Daoy (cell line): ENCODE measurements around the gene MRGPRG. TPM values are rescaled to one million over a fixed set of nuclear protein-coding genes. Genes with fewer than 3 reads are reported as not detected.
"Not testable (repeated sequence)": the region's sequence is repeated elsewhere in the genome, so short reads cannot be mapped to it uniquely, and the experiment has no call there.

Experiments used
- DNase-seq: peaks from one replicate; pipeline ENCODE4 v3.0.0-alpha.2; 2015; ENCODE audit warnings: low read depth
- total RNA-seq: library from RNA; depleted of rRNA; stranded (reverse); fragments of >200 nt; shearing (Covaris generic); gene quantifications from 2 replicates; pipeline ENCODE4 v1.2.3, GENCODE V29; 2014; rRNA removed

MRGPRG gene, protein sequence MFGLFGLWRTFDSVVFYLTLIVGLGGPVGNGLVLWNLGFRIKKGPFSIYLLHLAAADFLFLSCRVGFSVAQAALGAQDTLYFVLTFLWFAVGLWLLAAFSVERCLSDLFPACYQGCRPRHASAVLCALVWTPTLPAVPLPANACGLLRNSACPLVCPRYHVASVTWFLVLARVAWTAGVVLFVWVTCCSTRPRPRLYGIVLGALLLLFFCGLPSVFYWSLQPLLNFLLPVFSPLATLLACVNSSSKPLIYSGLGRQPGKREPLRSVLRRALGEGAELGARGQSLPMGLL
- total RNA-seq: not detected in 2 replicates

DNA sequence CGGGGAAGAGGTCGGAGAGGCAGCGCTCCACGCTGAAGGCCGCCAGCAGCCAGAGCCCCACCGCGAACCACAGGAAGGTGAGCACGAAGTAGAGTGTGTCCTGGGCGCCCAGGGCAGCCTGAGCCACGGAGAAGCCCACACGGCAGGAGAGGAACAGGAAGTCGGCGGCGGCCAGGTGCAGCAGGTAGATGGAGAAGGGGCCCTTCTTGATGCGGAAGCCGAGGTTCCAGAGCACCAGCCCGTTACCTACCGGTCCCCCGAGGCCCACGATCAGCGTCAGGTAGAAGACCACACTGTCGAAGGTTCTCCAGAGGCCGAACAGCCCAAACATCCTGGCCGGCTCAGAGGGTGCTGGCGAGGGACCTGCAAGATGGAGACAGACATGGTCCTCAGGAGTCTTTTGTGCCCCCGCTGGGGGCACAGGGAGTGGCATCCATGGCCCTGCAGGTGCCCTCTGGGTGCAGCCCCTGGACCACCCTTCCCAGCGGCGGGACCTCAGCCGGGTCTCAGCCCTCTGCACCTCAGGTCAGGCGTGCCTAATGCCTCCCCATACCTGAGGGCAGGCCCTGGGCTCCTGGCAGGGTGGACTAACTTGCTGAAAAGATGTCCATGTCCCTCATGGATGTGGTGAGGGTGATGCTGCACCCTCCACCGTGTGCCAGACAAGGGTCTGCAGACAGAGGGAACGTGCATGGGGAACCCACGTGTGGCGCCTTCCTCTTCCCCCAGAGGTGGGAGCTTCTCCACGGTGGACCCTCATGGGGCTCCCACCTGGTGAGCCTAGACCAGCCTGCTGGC is at the start of gene MRGPRG:
TSS of gene MRGPRG (minus strand) at position 331 of the 798 bp plus-strand sequence. CDS start at position 331, 0 bp downstream.
- DNase-seq: peak; percentile 1

DNA sequence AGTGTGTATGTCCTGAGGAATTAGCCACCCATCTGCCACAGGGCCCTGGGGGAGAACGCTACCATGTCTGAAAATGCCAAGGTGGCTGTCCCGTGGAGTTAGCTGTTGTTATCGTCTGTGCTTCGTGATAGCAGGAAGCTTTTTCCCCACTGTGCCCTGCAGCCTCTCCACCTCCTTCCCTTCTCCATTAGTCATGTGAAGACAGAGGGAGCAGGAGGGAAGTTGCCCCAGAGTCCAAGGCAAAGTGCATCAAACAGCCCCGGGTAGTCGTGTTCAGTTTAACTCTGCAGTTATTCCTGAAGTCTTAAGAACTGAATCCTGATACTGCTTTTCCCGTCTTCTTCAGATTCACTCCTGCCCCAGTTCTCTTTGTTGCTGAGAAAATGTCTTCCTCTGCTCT is 43.9 kb upstream of the MRGPRG start:
- not testable (repeated sequence) for DNase-seq

DNA sequence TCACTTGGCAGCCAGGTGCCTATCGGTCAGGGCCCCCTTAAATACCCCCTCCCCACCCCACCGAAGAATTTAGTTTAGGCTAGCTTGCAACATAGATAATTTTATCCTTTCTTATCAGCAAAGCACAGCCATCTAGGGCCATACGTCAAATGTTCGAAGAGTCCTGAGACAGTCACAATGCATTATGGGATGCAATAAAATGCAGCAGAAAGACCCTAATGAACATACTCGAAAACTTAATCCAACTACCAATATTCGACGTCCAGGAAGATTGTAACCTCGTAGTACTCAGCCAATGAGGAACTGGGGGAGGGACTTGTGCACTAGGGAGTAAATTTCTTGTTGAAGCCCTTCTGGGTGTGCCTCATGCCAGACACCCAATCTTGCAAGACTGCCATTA is 43.2 kb upstream of the MRGPRG start:
- DNase-seq: not testable (repeated sequence)

DNA sequence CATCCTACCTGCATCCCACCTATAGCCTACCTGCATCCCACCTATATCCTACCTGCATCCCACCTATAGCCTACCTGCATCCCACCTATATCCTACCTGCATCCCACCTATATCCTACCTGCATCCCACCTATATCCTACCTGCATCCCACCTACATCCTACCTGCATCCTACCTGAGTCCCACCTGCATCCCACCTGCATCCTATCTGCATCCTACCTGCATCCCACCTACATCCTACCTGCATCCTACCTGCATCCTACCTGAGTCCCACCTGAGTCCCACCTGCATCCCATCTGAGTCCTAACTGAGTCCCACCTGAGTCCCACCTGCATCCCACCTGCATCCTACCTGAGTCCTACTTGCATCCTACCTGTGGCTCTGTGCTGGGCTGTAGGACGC is 38.9 kb upstream of the MRGPRG start:
- not testable (repeated sequence) for DNase-seq

DNA sequence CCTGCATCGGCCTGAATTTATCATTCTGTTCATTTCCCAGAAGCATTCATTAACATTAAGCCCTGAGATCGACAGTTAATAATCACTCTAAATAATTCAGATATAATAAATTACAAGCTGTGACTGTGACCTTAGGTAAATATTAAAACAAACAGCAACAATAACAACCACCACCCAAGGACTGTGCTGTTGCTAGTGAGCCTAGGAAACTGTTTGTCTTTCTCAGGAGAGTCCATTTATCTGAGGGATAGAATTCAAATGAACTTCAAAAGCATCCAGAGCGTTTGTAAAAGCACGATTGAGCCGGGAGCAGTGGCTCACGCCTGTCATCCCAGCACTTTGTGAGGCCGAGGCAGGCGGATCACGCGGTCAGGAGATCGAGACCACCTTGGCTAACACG is 36.6 kb upstream of the MRGPRG start:
- DNase-seq: not testable (repeated sequence)

DNA sequence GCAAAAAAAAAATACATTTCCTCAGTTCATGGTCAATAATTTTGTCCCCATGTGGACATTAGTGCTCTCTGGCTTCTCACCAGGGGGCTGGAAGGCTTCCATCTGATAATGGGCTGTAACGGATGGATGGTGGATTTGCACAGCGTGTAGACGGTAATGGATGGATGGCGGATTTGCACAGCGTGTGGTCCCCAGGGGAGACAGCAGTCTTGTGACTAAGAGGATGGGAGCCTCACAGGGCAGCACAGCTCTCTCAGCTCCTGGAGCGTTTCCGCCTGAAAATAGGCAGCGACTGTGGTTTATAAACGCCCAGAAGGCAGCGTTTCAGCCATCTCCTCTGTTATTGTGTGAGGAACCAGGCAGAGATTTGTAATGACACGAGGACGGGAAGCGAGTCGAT is 36.2 kb upstream of the MRGPRG start:
- DNase-seq: not testable (repeated sequence)

DNA sequence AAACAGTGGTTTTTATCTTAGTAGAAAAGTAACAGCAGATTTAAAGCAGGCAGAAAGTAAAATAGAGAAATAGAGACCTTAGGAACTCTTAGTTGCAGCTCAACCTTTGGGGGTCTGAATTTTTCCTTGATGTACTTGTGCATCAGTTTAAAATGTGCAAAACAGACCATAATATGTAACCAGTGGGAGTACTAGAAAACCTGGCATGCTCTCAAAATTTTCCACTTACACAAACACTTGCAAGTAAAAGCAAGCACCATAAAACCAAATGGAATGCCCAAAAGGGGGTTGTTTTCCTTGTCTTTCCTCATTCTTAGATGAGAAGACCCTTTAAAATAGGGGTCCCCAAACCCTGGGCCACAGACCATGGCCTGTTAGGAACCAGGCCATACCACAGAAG is 26.5 kb upstream of the MRGPRG start:
- DNase-seq: no peak

DNA sequence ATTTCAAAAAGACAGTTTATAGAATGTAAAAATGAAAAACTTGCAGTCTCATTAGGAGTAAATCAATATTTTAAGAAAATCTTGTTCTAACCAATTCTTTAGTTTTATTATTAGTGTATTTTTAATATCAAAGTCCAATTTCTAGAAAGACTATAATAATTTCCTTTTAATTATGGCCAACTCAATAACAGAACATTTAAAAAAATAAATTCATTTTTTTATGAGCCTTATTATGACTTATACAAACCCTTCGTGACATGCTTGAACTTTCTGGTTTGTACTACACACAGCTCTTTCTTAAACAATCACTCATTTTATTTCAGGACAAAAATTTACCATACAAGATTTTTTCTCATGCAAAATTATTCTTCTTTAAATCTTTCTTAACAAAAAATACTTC is 25.3 kb upstream of the MRGPRG start:
- DNase-seq: no peak

DNA sequence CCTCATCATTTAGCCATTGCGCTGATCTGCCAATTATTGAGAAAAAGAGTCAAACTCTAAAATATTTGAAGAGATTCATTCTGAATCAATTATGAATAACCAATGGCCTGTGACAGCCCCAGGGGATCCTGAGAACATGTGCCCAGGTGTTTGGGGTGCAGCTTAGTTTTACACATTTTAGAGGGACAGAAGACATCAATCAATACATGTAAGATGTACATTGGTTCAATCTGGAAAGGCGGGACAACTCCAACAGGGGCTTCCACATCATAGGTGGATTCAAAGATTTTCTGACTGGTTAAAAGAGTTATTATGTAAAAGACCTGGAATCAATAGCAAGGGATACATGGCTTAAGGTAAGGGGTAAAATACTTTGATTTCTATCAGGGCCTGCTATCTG is 18.5 kb upstream of the MRGPRG start:
- no peak for DNase-seq

DNA sequence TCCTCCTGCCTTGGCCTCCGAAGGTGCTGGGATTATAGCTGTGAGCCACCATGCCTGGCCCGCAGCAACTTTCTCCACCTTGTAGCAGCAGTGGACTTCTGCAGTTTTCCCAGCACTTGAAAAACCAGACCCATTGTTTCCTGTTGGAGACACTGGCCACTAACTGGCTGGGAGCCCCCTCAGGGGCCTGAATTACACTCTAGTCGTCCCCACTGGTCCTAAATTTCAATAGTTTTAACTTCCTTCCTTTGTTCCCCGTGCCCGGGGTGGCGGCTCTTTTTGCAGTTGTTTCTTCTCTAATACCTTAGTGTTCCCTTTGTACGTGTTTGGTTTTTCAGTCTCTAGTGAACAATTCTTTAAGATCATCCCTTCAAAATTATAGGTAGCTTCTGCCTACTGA is 16.2 kb upstream of the MRGPRG start:
- DNase-seq: no peak

DNA sequence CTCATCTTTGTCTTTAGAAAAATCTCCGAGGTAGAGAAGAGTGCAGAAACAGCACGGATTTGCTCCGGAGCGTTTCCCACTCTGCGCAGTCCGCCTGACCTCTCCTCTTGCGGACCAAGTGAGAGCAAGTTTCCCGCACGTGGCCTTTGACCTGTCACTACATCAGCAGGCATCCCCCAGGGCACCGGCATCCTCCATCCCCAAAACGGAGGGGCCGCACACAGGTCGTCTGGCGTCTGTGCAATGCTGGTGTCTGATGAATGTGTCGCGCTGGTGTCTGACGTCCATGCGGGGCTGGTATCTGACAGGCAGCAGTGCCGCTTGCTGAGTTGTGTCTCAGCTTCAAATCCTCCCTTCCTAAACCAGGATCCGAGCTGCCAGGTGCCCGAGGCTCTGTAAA is 14.3 kb upstream of the MRGPRG start:
- no peak for DNase-seq

DNA sequence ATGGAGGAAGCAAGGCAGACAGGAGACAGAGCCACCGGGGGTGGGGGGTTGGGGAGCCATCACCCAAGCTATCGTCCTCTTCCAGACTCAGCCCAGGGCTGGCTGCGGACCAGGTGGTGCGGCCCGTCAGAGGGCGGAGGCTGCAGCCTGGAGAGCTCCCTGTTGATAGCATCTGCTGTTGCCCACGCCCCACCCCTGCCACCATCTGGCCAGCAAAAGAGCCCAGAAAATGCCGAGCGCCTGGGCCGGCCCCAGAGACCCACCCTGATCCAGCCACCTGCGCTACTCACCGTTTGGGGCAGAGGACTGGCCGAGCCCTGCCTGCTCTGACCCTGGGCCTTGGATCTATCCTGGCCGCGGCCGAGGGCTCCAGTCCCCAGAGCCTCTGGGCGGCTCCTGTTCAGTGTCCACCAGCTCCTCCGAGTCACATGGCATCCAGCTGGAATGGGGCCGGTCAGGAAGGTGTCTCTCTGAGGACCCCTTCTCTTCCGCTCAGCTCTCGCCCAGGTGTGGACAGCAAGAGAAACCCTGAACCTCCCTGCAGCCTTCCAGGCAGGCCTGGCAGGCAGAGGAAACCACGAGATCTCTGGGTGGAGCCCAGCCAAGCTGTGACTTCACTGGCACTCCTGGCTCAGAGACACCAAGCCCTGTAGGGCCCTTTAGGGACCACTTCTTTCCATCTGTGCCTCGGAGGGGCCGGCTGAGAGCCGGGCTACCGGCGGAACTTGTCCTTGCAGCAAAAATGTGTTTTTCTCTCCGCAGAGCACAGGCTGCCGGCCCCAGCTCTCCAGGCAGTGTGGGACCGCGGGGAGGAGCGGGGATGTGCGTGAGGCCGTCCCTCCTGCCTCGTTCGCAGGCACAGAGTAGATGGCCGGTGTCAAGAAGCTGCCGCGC is 13.5 kb upstream of the MRGPRG start, which contains the start of gene MRGPRE:
TSS of gene MRGPRE (minus strand) at position 567 of the 894 bp plus-strand sequence. CDS start 3,618 bp downstream, outside the sequence.
- no peak for DNase-seq

DNA sequence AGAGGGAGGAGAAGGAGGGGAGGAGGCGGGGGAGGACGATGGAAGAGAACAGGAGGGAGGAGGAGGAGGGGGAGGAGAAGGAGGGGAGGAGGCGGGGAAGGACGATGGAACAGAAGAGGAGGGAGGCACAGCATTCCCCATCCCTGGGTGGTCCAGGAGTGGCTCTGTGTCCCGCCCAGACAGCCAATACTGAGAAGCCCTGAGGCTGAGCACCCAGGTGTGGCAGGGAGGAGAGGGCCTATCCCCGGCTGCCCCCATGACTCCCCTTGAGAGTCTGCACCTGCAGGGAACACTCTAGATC is 12.9 kb upstream of the MRGPRG start:
- no peak for DNase-seq

DNA sequence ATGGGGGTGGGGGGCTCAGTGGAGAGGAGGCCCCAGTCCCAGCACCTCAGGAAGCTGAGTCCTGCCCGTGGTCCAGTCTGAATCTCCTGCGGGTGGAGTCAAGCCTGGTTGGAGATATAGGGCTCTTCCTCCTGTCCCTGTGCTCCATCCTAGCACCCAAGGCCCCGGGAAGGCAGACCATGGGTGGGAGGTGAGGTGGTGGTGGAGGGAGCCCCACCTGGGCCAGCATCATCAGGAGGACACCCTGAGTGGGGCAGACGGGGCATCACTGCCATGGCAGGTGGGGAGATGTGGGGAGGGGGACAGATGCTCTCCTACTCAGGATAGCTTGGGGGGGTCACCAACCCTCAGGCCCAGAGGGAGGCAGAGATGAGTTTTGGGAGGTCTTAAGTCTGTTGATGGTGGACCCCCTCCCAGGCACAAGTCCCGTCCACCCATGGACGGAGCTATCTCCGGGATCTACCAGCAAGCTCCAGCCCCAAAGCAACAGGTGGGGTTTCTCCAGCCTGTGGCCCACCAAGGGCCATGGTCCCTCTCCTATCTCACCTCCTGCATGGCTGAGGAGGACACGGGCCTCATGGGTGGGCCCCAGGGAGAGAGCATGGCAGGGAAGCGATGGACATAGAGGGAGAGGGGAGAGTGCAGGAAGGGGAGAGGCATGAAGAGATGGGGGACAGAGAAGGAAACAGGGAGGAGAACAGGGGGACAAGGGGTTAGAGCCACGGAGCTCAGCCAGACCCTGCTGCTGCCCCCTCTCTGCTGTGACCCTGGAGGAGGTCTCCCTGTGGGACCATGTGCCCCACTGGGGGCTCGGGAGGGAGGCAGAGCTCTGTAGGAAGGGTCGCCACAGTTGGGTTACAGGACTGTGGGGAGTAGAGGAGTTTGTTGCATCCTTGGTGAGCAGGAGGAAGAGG is 12.3 kb upstream of the MRGPRG start:
- no peak for DNase-seq

DNA sequence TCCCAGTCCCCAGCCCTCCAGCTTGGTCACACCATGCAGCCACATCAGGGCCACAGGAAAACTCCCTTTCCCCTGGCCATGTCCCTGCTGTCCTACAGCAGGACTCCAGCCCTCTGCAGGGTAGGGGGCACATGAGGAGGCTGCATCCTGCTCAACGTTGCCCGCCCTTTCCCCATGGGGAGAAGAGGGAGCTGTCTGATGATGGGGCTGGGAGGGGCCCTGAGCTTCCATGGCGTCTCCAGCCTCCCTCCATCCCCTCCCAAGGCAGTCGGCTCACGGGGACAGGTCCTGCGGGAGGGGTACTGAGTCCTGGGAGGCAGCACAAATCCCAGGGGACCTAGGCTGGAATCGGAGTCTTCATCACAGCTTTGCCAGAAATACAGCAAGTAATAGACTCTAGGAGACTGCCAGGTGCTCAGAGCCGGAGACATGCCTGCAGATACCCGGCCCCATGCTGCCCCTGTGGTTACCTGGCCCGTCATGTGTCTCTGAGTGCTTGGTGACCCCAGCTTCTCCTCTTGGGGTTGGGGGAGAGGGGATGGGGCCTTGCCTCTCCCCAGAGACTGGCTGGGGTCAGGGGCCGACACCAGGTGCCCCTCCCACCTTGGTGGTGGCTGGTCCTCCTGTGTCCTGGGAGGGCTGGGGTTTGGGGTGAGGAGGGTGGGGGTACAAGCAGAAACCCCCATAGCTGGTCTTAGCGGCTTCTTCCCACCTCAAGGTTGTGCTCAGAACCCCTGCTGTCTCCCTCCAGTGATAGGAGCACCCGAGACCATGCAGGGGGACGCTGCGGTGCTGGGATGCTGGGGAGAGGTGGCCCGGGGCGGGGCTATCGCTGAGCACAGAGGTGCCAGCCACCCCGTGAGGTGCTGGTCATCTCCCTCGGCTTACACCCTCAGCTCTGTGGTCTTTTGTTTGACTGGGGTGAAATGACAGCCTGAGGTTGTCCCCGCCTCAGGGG is 11.3 kb upstream of the MRGPRG start:
- DNase-seq: no peak

DNA sequence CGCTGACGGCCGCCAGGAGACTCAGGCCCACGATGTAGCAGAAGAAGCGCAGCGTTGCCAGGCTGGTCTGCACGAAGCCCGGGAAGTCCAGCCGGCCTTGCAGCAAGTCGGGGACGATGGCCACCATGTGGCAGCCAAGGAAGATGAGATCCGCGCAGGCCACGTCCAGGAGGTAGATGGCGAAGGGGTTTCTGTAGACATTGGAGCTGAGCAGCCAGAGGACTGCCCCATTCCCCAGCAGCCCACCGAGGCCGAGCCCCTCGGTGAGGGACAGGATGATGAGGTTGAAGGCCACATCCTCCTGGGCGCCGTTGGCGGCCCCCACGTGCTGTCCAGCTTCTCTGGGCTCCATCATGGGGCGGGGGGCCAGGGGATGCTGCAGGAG is 9.8 kb upstream of the MRGPRG start:
- DNase-seq: no peak

DNA sequence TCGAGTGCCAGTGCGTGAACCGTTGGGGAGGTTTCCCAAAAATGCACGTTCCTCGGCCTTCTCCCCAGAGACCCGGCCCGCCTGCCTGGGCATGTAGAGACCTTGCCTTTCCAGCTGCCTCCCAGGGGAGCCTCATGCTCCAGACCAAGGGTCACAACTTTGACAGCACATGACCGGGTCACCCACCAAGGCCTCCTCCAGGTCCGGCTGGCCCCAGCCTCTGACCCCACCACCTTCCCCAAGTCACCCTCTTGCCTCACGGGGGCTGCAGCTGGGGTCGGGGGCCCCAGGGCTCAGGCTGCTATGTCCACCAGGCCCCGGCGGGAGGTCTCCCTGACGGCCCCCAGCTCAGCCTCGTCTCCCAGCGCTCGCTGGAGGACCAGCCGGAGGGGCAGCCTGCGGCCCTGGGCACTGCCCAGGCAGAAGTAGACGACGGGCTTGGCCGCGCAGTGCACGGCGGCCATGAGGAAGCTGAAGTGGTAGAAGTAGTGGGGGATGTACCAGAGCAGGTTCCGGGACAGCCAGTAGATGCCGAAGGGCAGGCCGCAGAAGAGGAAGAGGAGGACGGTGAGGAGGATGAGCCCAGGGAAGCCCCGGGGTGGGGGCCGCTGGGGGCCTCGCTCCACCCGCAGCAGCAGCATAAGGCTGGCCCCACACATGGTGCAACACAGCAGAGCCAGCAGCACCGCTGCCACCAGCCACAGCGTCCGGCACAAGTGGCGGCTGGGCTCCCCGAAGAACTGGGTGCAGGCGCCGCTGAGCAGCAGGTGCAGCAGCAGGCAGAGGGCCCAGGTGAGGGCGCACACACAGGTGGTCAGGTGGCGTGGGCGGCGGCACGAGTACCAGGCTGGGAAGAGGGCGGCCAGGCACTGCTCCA is 9.2 kb upstream of the MRGPRG start:
- no peak for DNase-seq

DNA sequence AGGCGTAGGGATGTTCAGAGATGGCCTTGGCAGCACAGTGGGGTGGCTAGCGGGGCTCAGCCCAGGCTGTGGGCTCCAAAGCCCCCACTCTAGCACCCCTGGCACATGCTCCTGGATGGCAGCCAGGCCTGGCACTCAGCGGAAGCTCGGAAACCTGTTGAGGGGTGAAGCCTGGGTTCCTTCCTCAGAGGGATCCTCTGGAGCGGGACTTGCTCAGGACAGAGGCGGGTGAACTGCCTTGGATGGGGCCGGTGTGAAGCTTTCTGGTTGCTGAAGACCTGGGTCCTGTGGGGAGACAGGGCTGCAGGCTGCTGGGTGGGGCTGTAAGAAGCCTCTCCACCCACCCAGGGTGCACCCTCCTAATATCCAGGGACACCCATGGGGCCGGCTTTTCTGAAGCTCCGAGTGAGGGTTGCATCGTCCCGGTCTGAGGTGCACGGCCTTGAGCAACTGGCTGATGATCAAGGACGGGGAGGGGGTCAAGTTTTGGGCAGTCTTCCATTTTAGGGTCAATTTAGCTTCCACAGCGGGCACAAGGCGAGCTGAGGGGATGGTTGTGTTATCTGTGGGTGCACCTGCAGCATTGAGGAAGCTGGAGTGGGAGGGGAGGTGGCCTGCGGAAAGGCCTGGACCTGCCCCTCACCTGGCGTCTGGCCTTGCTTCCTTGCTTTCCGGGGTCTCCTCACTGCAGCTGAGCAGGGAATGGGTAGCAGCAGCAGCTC is 8.4 kb upstream of the MRGPRG start:
- no peak for DNase-seq
